ENCODE results near the gene CTDP1.

CTDP1 gene

DNA sequence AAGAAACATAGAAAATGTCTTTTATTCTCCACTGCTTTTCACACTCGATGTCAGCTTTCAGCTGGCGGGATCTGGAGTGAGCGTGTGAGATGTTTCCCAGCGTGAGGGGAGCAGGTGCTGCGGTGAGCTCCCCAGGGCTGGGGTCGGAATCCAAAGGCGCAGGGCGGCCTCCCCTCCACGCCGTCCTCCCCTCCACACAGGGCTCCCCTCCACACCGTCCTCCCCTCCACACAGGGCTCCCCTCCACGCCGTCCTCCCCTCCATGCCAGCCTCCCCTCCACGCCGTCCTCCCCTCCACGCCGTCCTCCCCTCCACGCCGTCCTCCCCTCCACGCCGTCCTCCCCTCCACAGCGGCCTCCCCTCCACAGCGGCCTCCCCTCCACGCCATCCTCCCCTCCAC lies 91.2 kb downstream of the CTDP1 start:
- DNase-seq (ENCODE audit: low read depth) = no peak
- TF ChIP-seq, protein P1, sequence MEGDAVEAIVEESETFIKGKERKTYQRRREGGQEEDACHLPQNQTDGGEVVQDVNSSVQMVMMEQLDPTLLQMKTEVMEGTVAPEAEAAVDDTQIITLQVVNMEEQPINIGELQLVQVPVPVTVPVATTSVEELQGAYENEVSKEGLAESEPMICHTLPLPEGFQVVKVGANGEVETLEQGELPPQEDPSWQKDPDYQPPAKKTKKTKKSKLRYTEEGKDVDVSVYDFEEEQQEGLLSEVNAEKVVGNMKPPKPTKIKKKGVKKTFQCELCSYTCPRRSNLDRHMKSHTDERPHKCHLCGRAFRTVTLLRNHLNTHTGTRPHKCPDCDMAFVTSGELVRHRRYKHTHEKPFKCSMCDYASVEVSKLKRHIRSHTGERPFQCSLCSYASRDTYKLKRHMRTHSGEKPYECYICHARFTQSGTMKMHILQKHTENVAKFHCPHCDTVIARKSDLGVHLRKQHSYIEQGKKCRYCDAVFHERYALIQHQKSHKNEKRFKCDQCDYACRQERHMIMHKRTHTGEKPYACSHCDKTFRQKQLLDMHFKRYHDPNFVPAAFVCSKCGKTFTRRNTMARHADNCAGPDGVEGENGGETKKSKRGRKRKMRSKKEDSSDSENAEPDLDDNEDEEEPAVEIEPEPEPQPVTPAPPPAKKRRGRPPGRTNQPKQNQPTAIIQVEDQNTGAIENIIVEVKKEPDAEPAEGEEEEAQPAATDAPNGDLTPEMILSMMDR (IDR thresholded peaks at IDR 0.05; ENCODE audit: low read depth, low read length, missing control alignments) = no peak
- in situ Hi-C loops (cut with HindIII; ENCODE audit: low sequenced_read_pairs) = no loop called here
- H3K4me3 ChIP-seq (ENCODE audit: low read depth, low read length) = no peak overlapping the region

DNA sequence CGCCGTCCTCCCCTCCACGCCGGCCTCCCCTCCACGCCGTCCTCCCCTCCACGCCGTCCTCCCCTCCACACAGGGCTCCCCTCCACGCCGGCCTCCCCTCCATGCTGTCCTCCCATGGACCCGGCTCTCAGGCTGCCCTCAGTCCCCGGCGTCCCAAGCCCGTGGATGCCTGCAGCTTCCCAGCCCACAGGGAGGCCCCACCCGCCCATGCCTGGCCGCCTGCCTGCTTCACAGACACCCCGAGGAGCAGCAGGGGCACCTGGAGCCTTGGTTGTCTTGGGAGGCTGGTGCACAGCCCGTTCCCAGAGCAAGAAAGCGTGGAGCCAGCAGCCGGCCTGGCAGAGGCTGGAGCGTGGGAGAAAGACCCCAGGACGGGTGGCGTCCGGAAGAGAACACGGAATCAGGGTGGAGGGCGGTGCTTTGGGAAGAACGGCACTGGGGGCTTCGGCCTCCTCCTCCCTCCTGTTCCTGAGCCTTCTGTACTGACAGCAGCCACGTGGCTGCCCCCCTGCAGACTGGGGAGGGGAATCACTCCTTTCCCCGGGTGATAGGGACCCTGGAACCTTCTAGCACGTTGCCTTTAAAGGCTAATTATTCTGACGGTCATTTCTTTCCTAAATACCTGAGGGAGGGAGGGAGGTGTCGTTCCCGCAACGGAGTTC lies 92.0 kb downstream of the CTDP1 start:
- no peak for DNase-seq (ENCODE audit: low read depth)
- in situ Hi-C loops (cut with HindIII; ENCODE audit: low sequenced_read_pairs) = no loop called here
- TF ChIP-seq, protein P1 (IDR thresholded peaks at IDR 0.05; ENCODE audit: low read depth, low read length, missing control alignments) = no peak
- H3K4me3 ChIP-seq (ENCODE audit: low read depth, low read length) = no peak overlapping the region

DNA sequence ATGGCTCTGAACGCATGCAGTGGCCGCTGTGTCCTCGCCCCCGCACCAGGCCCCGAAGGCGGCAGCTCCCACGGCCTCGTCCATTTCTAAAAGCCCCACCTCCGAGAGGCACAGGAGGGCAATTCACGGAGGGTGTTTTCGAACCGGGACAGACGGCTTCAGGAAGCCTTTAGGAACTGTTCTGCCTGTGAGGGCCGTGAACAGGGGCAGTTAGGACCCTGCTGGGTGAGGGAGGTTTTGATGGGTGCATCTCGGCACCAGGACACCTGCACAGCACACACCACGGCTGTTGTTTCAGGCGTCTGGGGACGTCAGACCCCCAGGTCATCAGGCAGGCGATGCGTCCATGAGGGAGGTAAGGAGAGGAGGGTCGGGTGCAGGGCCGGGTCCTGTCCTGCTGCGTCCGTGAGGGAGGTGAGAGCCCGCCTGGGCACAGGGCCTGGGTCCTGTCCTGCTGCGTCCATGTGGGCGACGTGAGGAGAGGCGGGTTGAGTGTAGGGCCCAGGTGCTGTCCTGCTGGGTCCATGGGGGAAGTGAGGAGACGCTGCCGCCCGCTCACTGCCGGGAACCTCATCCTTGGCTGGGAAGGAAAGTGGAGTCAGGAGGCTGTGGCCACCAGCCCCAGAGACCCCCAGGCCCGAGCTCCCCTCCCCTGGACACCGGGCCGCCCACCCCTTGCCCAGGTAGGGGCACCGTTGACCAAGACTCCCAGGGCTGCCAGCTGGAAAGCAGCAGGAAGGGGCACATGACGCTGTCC lies 92.7 kb downstream of the CTDP1 start:
- H3K4me3 ChIP-seq (ENCODE audit: low read depth, low read length) = no peak overlapping the region
- in situ Hi-C loops (cut with HindIII; ENCODE audit: low sequenced_read_pairs) = no loop called here
- no peak for DNase-seq (ENCODE audit: low read depth)
- TF ChIP-seq, protein P1 (IDR thresholded peaks at IDR 0.05; ENCODE audit: low read depth, low read length, missing control alignments) = no peak

DNA sequence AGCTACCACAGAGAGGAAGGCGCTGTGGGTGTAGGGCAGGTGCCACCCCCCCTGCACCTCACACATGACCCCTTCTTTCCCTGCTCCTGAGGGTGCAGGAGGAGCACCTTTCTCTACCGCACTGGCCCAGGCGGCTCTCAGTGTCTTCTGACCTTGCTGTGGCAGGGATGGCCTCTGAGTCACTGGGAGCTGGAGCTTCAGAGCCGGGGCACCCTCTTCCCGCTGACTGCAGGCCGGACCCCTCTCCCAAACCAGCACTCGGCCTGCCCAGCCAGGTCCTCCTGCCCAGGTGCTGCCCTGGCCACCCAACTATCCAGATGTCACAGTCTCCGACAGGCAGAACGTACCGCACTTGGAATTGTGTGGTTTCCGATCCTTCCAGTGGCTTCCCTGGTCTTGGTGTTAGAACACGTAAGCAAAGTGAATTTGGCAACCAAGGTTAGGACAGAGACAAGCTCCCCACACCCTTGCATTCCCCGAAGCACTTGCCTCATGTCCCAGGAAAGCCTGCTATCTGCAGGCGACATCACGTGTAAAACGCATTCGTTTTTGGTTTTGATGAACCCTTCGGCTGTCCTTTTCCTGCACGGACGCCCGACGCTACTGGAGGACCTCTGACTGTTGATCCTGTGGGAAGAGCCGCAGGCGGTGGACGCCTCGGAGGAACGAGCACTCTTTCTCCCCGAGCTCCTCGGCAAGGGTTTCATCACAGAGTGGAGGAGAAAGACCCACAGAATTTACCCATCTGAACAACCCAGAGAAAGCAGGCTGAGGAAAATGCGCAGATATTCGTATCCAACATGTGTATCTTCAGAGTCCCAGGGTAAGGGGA lies 93.5 kb downstream of the CTDP1 start:
- H3K4me3 ChIP-seq (ENCODE audit: low read depth, low read length) = no peak overlapping the region
- TF ChIP-seq, protein P1 (IDR thresholded peaks at IDR 0.05; ENCODE audit: low read depth, low read length, missing control alignments) = no peak
- no peak for DNase-seq (ENCODE audit: low read depth)
- in situ Hi-C loops (cut with HindIII; ENCODE audit: low sequenced_read_pairs) = no loop called here

DNA sequence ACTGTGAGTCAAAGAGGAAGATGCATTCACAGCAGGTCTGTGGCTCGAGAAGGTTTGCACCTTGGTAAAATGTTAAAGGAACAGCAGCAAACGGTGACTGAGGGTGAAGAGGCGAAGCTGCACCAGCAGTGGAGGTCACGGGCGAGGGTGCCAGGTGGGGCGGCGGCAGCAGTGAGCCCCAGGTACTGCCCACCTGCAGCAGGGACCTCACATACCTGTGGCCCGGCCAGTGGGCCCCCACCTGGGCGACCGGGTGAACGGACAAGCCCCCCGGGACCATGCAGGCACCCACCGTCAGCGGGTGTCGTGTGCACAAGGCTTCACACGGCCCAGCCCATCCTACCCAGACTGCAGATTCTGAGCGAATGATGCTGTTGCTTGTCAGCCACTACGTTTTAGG lies 94.5 kb downstream of the CTDP1 start:
- TF ChIP-seq, protein P1 (IDR thresholded peaks at IDR 0.05; ENCODE audit: low read depth, low read length, missing control alignments) = no peak
- no peak for DNase-seq (ENCODE audit: low read depth)
- H3K4me3 ChIP-seq (ENCODE audit: low read depth, low read length) = no peak overlapping the region
- in situ Hi-C loops (cut with HindIII; ENCODE audit: low sequenced_read_pairs) = no loop called here

DNA sequence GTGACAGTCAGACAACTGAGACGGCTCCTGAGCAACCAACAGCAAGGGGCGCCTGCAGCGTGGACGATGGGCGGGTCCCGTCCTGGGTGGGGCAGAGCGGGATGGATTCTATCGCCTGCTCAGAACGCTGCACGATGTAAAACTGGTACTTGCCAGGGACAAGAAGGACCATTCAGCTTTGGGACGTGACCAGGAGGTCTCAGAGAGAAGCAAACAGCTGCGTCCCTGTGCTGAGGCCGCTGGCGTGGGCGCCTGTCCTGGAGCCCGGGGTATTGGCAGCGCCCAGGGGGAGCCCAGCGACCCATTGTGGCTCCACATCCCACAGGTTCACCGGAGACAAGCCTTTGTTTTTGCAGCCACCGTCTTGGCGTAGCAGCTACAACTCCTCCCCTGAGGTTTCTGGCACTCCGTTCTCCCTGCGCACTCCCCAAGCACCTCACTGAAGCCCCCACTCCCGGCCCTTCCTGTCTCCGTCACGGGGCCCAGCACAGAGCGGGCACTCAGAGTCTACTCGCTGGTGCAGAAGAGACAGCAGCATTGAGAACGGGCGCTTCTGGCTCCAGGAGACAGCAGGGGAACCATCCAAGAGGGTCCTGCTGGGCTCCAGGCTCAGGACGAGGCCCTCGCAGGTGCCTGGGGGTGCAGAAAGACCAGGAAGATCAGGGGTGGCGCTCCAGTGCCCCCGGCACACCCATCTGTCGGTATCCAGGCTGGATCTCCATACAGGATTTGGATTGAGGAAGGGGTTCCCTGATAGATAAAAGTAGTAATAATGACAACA lies 96.0 kb downstream of the CTDP1 start:
- no peak for DNase-seq (ENCODE audit: low read depth)
- TF ChIP-seq, protein P1 (IDR thresholded peaks at IDR 0.05; ENCODE audit: low read depth, low read length, missing control alignments) = no peak
- H3K4me3 ChIP-seq (ENCODE audit: low read depth, low read length) = no peak overlapping the region
- in situ Hi-C loops (cut with HindIII; ENCODE audit: low sequenced_read_pairs) = no loop called here

Data from astrocyte of the cerebellum (primary cell).